ENCODE results near the gene VEGFB. TPM values are rescaled to one million over a fixed set of nuclear protein-coding genes. Genes with fewer than 3 reads are reported as not detected.

Gene VEGFB
- total and polyA plus RNA-seq, 2 donors (not counting 3 experiments of a cell fraction or from before 2014, with no cell fraction given): 19.3 to 98.1 TPM

GRCh38 chr11:64248578-64248977 is 14.2 kb downstream of the VEGFB start:
- BruUV-seq (replicated peaks): no TSS peak
- Histone ChIP-seq H2AFZ (ENCODE audit: low read depth, low read length) (no peak overlapping the region), H3K27me3 (ENCODE audit: control insufficient read depth in 2 of 2, insufficient read depth in 2 of 2, low read length in 2 of 2) (no peaks in the 10 kb centered on the region), H3K4me1 (ENCODE audit: control insufficient read depth, extremely low read depth, insufficient read depth, low read length) (peaks cover 34% of the 10 kb centered on the region), H3K36me3 (ENCODE audit: control insufficient read depth in 2 of 2, extremely low read depth in 1 of 2, insufficient read depth in 2 of 2, low read length in 2 of 2) (peaks cover 0 to 5% of the 10 kb centered on the region in 2 experiments), H3K9ac (replicated peaks; ENCODE audit: extremely low read depth, insufficient read depth, low read length) (no peak overlapping the region), H3K9me1 (replicated peaks; ENCODE audit: control insufficient read depth, extremely low read depth, insufficient read depth, low read length) (no peaks in the 10 kb centered on the region), H3K4me3 (replicated peaks in 1 of 3; ENCODE audit: insufficient read depth in 1 of 3, low read depth in 1 of 3, low read length in 3 of 3) (no peak overlapping the region), H3K79me2 (ENCODE audit: control insufficient read depth, insufficient read depth, low read length) (peaks cover 41% of the 10 kb centered on the region), H3K4me2 (ENCODE audit: insufficient read depth, low read length) (no peak overlapping the region), H4K20me1 (replicated peaks; ENCODE audit: control insufficient read depth, extremely low read depth, insufficient read depth, low read length) (no peaks in the 10 kb centered on the region), H3K9me3 (replicated peaks; ENCODE audit: control insufficient read depth, insufficient read depth, low read length) (no peaks in the 10 kb centered on the region), H3K27ac (ENCODE audit: insufficient read depth, low read depth, low read length) (no peak overlapping the region)
- CTCF ChIA-PET: interaction anchor here (1.1 to 4.7 kb wide), 3 partner anchors 21 to 106 kb away, joined by 3 to 60 read pairs (median 3); no protein-coding TSS in a partner anchor
- no peak for DNase-seq (ENCODE audit: low read depth, low spot score)
- dilution Hi-C loops (cut with MboI; ENCODE audit: extremely low pct_ligation_motif_present, low sequenced_read_pairs): no loop called here
- intact Hi-C loops (cut with micrococcal nuclease): no loop called here
- no peak for FAIRE-seq
- TF ChIP-seq POLR2A (IDR thresholded peaks at IDR 0.05; ENCODE audit: low read depth, low read length) (no peak), MYC (IDR thresholded peaks at IDR 0.05; ENCODE audit: low read depth, low read length) (no peak), FOS (IDR thresholded peaks at IDR 0.05; ENCODE audit: borderline replicate concordance, insufficient read depth, low read length) (no peak), POLR2AphosphoS5 (IDR thresholded peaks at IDR 0.05; ENCODE audit: insufficient read depth, low read depth, low read length) (no peak)
- POLR2A ChIA-PET: interaction anchor here (0.6 kb wide), 1 partner anchor 479 kb away, joined by 6 read pairs; no protein-coding TSS in a partner anchor

DNA sequence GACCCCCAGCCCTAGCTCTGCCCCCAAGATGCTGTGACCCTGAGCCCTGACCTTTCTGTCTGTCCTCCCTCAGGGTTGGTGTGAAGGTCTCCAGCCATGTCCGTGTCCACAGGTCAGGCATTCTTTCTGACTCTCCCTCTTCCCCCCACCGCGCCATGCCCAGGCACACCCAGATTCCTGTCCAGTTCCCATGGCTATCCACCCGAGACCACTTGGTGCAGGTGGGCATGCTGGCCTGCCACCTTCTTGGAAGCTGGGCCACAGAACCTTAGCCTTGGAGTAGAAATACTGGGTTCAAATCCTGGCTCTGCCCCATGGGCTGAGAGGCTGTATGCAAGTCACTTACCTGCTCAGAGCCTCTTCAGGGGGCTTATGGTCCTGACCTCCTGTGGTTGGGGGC is 14.7 kb downstream of the VEGFB start:
- DNase-seq (ENCODE audit: low read depth, low spot score) (no peak), FAIRE-seq (no peak)
- intact Hi-C loops (cut with micrococcal nuclease): no loop called here
- no peak overlapping the region for H3K9ac ChIP-seq (replicated peaks; ENCODE audit: extremely low read depth, insufficient read depth, low read length)
- H3K4me1 ChIP-seq (ENCODE audit: control insufficient read depth, extremely low read depth, insufficient read depth, low read length): peaks cover 34% of the 10 kb centered on the region
- no TSS peak for BruUV-seq (replicated peaks)
- no peak overlapping the region for H3K4me2 ChIP-seq (ENCODE audit: insufficient read depth, low read length)
- ChIA-PET POLR2A (interaction anchor here (0.6 kb wide), 1 partner anchor 478 kb away, joined by 6 read pairs; no protein-coding TSS in a partner anchor), CTCF (interaction anchor here (1.1 to 4.7 kb wide), 6 partner anchors 13 to 106 kb away, joined by 3 to 60 read pairs (median 28); partner anchors contain the start of genes CATSPERZ and FERMT3)
- H3K9me3 ChIP-seq (replicated peaks; ENCODE audit: control insufficient read depth, insufficient read depth, low read length): no peaks in the 10 kb centered on the region
- no peak overlapping the region for H3K27ac ChIP-seq (ENCODE audit: insufficient read depth, low read depth, low read length)
- dilution Hi-C loops (cut with MboI; ENCODE audit: extremely low pct_ligation_motif_present, low sequenced_read_pairs): no loop called here
- no peaks in the 10 kb centered on the region for H4K20me1 ChIP-seq (replicated peaks; ENCODE audit: control insufficient read depth, extremely low read depth, insufficient read depth, low read length)
- H3K9me1 ChIP-seq (replicated peaks; ENCODE audit: control insufficient read depth, extremely low read depth, insufficient read depth, low read length): no peaks in the 10 kb centered on the region
- no peak overlapping the region for H3K4me3 ChIP-seq (replicated peaks in 1 of 3; ENCODE audit: insufficient read depth in 1 of 3, low read depth in 1 of 3, low read length in 3 of 3)
- no peaks in the 10 kb centered on the region for H3K27me3 ChIP-seq (ENCODE audit: control insufficient read depth in 2 of 2, insufficient read depth in 2 of 2, low read length in 2 of 2)
- no peak for TF ChIP-seq EZH2 (IDR thresholded peaks at IDR 0.05; ENCODE audit: borderline replicate concordance, low read depth, low read length, severe bottlenecking)
- peaks cover 0 to 1% of the 10 kb centered on the region in 2 experiments for H3K36me3 ChIP-seq (ENCODE audit: control insufficient read depth in 2 of 2, extremely low read depth in 1 of 2, insufficient read depth in 2 of 2, low read length in 2 of 2)
- no peak overlapping the region for H2AFZ ChIP-seq (ENCODE audit: low read depth, low read length)
- peaks cover 43% of the 10 kb centered on the region for H3K79me2 ChIP-seq (ENCODE audit: control insufficient read depth, insufficient read depth, low read length)
